ENCODE results near the gene IFT88. TPM values are rescaled to one million over a fixed set of nuclear protein-coding genes. Genes with fewer than 3 reads are reported as not detected.

The IFT88 gene
- total and polyA plus RNA-seq, 2 of the 8 experiments (the other 6 are each of a cell fraction or from before 2014, with no cell fraction given), result 1.7 to 5.8 TPM

DNA sequence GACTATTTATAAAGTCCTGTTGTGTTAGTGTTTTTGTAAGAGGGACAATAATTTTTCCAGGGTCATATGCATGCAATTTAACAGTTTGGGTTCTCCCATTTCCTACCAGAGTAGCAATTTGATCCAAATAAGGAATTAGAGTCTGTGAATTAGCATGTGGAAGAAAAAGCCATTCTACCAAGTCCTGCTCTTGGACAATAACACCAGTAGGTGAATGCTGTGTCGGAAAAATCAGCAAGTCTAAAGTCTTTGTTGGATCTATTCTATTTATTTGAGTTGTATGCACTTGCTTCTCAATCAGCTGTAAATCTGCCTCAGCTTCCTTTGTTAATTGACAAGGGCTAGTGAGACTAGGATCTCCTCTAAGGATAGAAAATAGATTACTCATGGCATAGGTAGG lies 115.1 kb downstream of the IFT88 start:
- H4K91ac ChIP-seq (replicated peaks; ENCODE audit: insufficient read length, low read length), result no peak overlapping the region
- DNase-seq (ENCODE audit: low read depth in 1 of 2, low spot score in 2 of 2), result no peak
- no peak overlapping the region for H3K4ac ChIP-seq (replicated peaks; ENCODE audit: insufficient read length, low read depth, low read length)
- H2AFZ ChIP-seq (ENCODE audit: low read length), result no peak overlapping the region
- H3K23me2 ChIP-seq (ENCODE audit: low read depth, low read length), result no peaks in the 10 kb centered on the region
- WGBS, 2 experiments (ENCODE audit: extremely low coverage in 1 of 2, insufficient coverage in 1 of 2, insufficient read length in 1 of 2, insufficient replicate concordance in 2 of 2, low coverage in 1 of 2, low lambda C conversion rate in 2 of 2, missing lambda C conversion rate in 1 of 2), result 68% methylated on average over 1 of the region's 1 CpG; no CpG with 5 or more reads in 1 of the 2 experiments
- POLR2A ChIA-PET (ENCODE audit: partially characterized antibody), result no interaction called here
- H3K14ac ChIP-seq (ENCODE audit: insufficient read length), result no peak overlapping the region
- H2BK120ac ChIP-seq (replicated peaks; ENCODE audit: low read depth, low read length), result no peak overlapping the region
- no peak for FAIRE-seq
- H3K56ac ChIP-seq (replicated peaks; ENCODE audit: insufficient read length, low read depth, low read length), result no peak overlapping the region
- no peak overlapping the region for H2BK20ac ChIP-seq (ENCODE audit: low read length)
- H2BK5ac ChIP-seq (ENCODE audit: low read depth, low read length), result no peak overlapping the region
- no peaks in the 10 kb centered on the region for H3K79me2 ChIP-seq (ENCODE audit: control insufficient read depth in 1 of 2, insufficient read depth in 2 of 2, low read length in 2 of 2)
- H3K4me3 ChIP-seq (ENCODE audit: extremely low read depth in 1 of 4, insufficient read depth in 2 of 4, low read depth in 3 of 4, low read length in 4 of 4), result no peak overlapping the region
- H3K27me3 ChIP-seq (replicated peaks in 1 of 4; ENCODE audit: control insufficient read depth in 3 of 4, extremely low read depth in 1 of 4, insufficient read depth in 3 of 4, low read length in 3 of 4), result no peaks in the 10 kb centered on the region
- no peak overlapping the region for H4K8ac ChIP-seq (ENCODE audit: extremely low read depth, insufficient read depth, low read length)
- no peaks in the 10 kb centered on the region for H4K20me1 ChIP-seq (replicated peaks in 1 of 2; ENCODE audit: control insufficient read depth in 1 of 2, insufficient read depth in 2 of 2, low read length in 2 of 2)
- H3K4me1 ChIP-seq (replicated peaks in 1 of 4; ENCODE audit: control insufficient read depth in 3 of 4, insufficient read depth in 4 of 4, low read length in 3 of 4), result peaks cover 0 to 6% (median 4%) of the 10 kb centered on the region in 4 experiments; a peak in 5 of 7 replicates
- H3K4me2 ChIP-seq (ENCODE audit: insufficient read depth in 1 of 2, low read depth in 2 of 2, low read length in 2 of 2), result no peak overlapping the region
- no peak overlapping the region for H3K18ac ChIP-seq (ENCODE audit: extremely low read depth, low read length)
- H4K5ac ChIP-seq (ENCODE audit: insufficient read length, low read depth, low read length), result no peak overlapping the region
- H3K9ac ChIP-seq (replicated peaks in 1 of 4; ENCODE audit: extremely low read depth in 1 of 4, low read depth in 3 of 4, low read length in 3 of 4), result no peak overlapping the region
- H3K27ac ChIP-seq (ENCODE audit: low read depth, low read length), result no peak overlapping the region
- H3K9me3 ChIP-seq (ENCODE audit: insufficient read depth in 2 of 2, low read depth in 1 of 2, low read length in 1 of 2), result no peaks in the 10 kb centered on the region
- no peaks in the 10 kb centered on the region for H3K36me3 ChIP-seq (ENCODE audit: control insufficient read depth in 2 of 4, insufficient read depth in 4 of 4, low read length in 3 of 4)
- H2BK12ac ChIP-seq (ENCODE audit: low read depth, low read length), result no peak overlapping the region
- TF ChIP-seq MAFK (IDR thresholded peaks at IDR 0.05; ENCODE audit: low read depth, low read length), result no peak
- no peak for TF ChIP-seq TAF1 (IDR thresholded peaks at IDR 0.05; ENCODE audit: low read depth, low read length)
- TF ChIP-seq, protein P1, sequence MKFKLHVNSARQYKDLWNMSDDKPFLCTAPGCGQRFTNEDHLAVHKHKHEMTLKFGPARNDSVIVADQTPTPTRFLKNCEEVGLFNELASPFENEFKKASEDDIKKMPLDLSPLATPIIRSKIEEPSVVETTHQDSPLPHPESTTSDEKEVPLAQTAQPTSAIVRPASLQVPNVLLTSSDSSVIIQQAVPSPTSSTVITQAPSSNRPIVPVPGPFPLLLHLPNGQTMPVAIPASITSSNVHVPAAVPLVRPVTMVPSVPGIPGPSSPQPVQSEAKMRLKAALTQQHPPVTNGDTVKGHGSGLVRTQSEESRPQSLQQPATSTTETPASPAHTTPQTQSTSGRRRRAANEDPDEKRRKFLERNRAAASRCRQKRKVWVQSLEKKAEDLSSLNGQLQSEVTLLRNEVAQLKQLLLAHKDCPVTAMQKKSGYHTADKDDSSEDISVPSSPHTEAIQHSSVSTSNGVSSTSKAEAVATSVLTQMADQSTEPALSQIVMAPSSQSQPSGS (IDR thresholded peaks at IDR 0.05; ENCODE audit: low read length), result no peak
- TF ChIP-seq SRF (IDR thresholded peaks at IDR 0.05; ENCODE audit: low read depth, low read length), result no peak
- no peak for TF ChIP-seq RXRA (IDR thresholded peaks at IDR 0.05; ENCODE audit: insufficient read depth, low read depth, low read length)
- no peak for TF ChIP-seq POLR2A (IDR thresholded peaks at IDR 0.05; ENCODE audit: control extremely low read depth in 1 of 2, low read depth in 2 of 2, low read length in 2 of 2)
- TF ChIP-seq, protein P2, sequence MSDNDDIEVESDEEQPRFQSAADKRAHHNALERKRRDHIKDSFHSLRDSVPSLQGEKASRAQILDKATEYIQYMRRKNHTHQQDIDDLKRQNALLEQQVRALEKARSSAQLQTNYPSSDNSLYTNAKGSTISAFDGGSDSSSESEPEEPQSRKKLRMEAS (IDR thresholded peaks at IDR 0.05), result no peak
- no peak for TF ChIP-seq EGR1 (IDR thresholded peaks at IDR 0.05; ENCODE audit: borderline replicate concordance, low read depth, low read length)
- TF ChIP-seq BCL11A (IDR thresholded peaks at IDR 0.05; ENCODE audit: low read depth in 2 of 2, low read length in 2 of 2), result no peak
- no peaks in the 10 kb centered on the region for H3K79me1 ChIP-seq (ENCODE audit: low read depth, low read length)
- no peak overlapping the region for H3K23ac ChIP-seq (ENCODE audit: insufficient read length)
- no peak overlapping the region for H2BK15ac ChIP-seq (ENCODE audit: low read length)
- CTCF ChIA-PET (ENCODE audit: partially characterized antibody), result no interaction called here
- H2AK5ac ChIP-seq (ENCODE audit: low read depth, low read length), result no peak overlapping the region

Measured in H1 (cell line).